Measurements from ENCODE around the gene TLN1.

The TLN1 gene

GRCh38 chr9:35700942-35701341, 31.1 kb downstream of the TLN1 start:
- no peak for DNase-seq

DNA sequence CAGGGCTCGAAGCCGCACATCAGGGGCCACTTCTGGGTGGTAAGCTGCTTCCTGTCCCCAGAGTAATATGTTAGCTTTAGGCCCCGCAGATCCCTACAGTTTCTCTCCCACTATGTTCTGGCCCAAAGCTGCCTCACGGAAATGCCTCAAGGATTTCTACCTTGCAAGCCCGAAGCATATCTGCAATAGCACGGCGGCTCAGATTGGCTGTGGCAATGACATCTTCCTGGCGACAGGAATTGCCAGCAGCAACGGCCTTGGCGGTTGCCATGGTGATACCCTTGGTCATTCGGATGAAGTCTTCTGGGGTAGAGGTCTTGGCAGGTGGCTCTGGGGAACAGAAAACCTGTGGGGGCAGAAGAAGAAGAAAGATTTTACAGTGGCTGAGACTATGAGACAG, 32.0 kb downstream of the TLN1 start:
- no peak for DNase-seq

GRCh38 chr9:35698231-35698630, 33.8 kb downstream of the TLN1 start:
- DNase-seq: no peak

DNA sequence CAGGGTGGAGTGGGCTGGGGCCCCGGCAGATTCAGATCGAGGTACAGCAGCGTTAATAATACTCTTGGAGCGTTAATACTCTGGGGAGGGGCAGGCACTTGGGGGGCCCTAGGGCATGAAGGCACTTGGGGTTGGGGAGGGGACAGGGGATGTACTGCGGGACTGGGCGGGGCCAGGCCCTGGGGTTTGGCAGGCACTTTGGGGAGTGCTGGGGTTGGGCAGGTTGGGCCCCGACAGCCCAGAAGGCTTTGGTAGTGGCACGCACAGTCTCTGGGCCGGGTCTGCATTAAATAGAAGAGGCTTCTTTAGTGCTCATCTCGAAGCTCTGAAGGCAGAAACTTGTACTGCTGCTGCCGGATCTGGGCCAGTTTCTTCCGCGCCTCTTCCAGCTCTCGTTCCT, 34.5 kb downstream of the TLN1 start:
- DNase-seq: no peak

DNA sequence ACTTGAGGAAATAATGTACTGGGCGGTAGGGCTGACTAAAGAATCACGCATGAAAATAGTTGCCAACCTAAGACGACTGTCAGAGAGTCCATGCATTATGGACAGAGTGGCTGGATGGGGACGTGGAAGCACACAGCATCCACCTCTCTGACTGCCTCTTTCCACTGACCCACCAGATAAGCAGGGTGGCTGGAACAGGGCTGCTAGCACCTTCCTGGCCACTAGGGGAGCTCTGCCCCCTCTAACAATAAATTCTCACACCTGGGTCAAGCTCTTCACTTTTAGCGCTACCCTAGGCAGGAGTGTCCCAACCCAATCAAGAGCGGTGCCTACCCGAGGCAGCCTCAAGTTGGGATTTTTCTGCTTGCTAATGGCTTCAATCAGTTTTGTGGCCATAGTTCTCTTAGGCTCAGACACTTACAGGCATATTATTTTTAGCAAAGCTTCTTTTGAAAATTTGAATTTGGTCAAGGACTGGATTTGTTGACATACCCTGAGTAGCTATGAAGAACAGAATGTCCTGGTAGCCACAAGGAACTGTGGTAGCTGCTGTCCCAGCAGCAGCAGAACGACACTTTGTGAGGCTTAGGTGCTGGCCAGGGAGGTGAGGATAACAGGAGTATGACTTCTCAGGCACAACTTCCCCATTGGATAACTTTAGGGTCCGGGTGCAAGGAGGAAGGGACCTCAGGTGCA, 35.3 kb downstream of the TLN1 start:
- DNase-seq: peak; percentile 40

GRCh38 chr9:35695943-35696401, 36.0 kb downstream of the TLN1 start:
- DNase-seq: no peak

DNA sequence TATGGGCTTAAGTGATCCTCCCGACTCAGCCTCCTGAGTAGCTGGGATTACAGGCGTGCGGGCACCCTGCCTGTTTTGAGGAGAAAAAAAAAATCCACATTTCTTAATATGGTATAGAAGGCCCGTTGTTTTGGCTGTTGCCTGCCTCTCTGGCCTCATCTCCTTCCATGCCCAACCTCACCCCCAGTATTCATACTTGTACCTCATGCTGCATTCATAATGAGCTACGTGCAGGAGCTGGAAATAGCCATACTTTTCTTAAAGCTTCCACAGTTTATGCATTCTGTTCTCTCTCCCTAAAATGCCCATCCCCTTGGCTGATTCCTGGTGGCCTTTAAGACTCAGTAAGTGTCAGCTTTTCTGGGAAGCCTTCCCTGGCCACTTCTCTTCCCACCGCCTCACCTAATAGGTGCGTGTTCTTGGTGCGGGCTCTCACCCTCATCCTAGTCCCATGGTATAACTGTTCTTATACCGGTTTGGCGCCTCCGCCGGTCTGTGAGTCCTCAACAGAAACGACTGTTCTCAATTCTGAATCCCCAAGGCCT, 40.2 kb downstream of the TLN1 start:
- peak; percentile 27 for DNase-seq

- DNase-seq: no peak
Observed at GRCh38 chr9:35691334-35691650, 40.7 kb downstream of the TLN1 start.

DNA sequence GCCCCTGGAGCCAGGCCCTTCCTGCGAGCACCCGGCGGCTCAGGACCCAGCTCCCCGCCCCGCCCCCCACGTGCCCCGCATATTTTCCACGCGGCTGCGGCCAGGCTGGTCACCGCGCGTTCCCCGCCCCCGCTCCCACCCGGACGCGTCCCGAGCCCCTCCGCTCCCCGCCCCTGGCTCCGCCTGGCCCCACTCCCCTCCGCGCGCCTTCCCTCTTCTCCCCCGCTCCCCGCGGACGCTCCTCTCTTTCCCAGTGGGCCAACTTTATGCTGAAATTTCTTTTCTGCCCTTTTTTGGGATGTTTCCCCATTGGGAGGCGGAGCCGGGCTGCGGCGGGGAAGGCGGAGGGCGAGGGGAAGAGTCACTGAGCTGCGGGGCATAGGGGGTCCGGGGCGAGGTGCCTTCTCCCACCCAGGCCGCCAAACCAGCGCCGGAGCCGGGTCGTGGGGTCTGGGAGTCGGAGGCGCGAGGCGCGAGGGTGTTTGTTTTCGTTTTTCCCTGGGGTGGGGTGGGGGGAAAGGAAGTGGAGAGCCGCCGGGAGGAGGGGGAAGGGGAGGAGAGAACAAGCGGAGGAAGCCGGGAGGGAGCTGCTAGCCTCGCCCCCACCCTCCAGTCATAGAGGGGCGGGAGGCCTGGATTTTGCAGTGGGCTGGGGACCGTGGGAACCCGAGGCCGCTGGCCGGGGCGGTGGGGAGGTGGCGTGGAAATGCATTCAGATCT, 41.2 kb downstream of the TLN1 start:
- peak; percentile 93 for DNase-seq

GRCh38 chr9:35690294-35690613, 41.7 kb downstream of the TLN1 start:
- DNase-seq: no peak

DNA sequence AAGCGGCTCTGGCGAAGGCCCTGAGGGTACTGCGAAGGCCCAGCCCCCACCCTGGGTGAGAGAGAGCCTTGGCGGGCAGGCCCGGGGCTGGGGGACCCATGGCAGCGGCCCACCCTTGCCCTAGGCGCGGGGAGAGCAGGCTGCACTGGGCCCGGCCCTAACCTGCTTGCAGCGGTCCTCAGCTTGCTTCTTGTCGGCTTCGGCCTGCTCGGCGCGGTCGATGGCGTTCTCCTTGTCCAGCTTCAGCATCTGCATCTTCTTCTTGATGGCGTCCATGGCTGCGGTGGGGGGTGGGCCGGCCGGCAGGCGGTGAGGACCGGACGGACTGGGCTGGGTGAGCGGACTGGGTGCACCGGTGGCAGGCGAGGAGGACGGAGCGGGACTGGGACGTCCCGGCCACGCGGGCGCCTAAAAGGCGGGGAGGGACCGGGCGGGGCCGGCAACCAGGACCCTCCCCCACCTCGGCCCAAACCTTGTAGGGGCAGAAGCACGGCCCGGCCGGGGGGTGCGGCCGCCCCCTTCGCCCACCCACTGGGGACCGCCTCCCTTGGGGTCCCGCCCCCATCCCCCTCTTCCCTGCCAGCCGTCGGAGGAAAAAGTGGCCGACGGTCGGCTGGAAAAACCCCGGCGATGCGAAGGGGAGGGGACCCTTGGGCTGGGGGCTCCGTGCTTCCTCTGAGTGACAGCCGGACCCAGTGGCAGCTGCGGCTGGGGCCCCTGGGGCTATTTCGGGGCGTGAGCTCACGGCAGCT, 42.3 kb downstream of the TLN1 start, which contains the start of gene TPM2:
TPM2 (minus strand) TSS at position 384 of the 752 bp plus-strand sequence; CDS start at position 276, 108 bp downstream.
- DNase-seq: peak; percentile 93

GRCh38 chr9:35688558-35689541, 43.1 kb downstream of the TLN1 start:
- peak; percentile 86 for DNase-seq

DNA sequence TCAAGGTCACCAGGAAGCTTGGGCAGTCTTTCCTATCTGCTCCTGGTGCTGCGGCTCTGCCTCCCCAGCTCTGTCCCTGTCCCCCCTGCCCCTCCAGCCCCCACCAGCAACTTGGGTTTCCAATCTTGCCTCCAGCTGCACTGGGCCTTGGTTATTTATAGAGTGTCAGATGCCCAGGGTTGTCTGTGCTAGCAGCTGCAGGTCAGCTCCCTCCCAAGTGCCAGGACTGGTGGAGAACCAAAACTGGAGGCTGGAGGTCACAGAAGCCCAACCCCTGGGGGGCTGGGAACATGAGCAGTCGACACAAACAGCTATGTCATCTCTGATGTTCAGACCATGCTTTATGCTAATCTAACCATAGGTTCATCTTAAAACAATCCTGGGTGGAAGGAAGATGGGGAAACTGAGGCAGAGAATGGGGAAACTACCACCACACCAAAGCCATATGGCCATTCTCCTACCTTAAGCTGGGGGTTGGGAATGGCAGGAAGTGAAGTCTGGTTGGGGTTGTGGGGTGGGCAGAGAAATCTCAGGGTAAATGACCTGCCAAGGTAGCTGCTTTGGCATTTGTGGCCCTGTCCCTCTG, 43.9 kb downstream of the TLN1 start:
- DNase-seq: no peak

DNA sequence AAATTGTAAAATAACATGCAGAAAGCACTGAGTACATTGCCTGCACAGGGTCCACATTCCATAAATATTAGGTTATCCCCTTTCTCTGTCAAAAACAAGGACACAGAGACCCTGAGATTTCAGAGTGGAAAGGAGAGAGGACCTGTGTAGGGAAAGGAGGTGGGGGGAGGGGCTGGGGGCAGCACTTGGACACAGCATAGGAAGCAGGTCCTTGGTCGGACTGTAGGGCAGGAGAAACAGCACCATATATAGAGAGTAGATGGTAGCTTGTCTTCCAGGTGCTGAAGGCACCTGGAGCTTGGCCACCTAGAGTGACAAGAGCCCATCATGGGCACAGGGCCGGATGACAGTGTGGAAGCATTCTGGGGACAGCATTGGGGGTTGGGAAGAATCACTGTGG, 44.7 kb downstream of the TLN1 start:
- DNase-seq: no peak

GRCh38 chr9:35686222-35687203, 45.5 kb downstream of the TLN1 start:
- peak; percentile 59 for DNase-seq

GRCh38 chr9:35685506-35685905, 46.5 kb downstream of the TLN1 start:
- DNase-seq: no peak

DNA sequence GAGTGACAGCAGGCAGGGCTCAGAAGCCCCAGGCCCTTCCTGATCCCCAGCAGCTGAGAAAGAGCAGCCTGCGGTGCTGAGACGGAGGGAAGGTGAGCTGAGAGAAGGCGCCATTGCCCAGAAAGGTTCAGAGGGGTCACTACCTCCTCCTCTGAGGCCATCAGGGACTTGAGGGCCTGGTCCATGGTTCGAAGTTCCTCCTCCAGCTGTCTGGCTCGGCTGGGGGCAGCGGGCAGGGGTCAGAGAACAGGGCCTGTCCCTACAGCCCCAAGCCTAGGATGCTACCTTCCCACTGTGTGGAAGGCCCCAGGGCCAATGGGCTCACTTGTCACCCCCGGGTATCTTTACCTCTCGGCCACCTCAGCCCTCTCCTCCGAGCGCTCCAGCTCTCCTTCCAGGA, 47.1 kb downstream of the TLN1 start:
- no peak for DNase-seq

- no peak for DNase-seq
Observed at GRCh38 chr9:35683323-35683722, 48.7 kb downstream of the TLN1 start.

GRCh38 chr9:35682520-35683315, 49.3 kb downstream of the TLN1 start:
- no peak for DNase-seq

DNA sequence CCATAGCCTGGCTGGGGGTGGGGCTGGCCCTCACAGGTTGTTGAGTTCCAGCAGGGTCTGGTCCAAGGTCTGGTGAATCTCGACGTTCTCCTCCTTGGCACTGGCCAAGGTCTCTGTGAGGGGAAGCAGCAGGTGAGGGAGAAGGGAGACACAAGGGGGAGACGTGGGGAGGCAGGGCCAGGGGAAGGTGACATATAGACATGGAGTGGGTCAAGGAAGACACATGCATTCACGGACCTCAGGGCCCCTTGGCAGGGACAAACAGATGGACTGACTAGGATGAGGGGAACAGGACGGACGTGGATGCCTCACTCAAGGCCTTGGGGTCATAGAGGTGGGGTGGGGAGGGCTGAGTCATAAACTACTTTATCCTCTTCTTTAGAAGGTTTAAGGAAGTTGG, 49.9 kb downstream of the TLN1 start:
- DNase-seq: peak; percentile 19

Data from fibroblast of upper back skin (primary cell).